Measurements from ENCODE around the gene HMGXB3. TPM values are rescaled to one million over a fixed set of nuclear protein-coding genes. Genes with fewer than 3 reads are reported as not detected.

The HMGXB3 gene
- total RNA-seq, 4 donors from 2014 or later, result 17.4 to 26.5 (median 23.1) TPM

DNA sequence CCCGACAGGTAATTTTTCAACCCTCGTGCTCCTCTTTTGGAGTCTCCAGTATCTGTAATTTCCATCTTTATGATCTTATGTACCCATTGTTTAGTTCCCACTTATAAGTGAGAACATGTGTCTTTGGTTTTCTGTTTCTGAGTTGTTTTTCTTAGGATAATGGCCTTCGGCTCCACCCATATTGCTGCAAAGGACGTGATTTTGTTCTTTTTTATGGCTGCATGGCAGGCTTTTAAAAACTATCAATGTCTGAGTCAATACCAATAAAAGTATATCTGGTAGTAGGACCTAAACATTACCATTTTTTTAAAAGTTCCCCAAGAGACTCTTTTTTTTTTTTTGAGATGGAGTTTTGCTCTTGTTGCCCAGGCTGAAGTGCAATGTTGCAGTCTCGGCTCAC, 43.9 kb upstream of the HMGXB3 start:
- TF ChIP-seq, protein P1, sequence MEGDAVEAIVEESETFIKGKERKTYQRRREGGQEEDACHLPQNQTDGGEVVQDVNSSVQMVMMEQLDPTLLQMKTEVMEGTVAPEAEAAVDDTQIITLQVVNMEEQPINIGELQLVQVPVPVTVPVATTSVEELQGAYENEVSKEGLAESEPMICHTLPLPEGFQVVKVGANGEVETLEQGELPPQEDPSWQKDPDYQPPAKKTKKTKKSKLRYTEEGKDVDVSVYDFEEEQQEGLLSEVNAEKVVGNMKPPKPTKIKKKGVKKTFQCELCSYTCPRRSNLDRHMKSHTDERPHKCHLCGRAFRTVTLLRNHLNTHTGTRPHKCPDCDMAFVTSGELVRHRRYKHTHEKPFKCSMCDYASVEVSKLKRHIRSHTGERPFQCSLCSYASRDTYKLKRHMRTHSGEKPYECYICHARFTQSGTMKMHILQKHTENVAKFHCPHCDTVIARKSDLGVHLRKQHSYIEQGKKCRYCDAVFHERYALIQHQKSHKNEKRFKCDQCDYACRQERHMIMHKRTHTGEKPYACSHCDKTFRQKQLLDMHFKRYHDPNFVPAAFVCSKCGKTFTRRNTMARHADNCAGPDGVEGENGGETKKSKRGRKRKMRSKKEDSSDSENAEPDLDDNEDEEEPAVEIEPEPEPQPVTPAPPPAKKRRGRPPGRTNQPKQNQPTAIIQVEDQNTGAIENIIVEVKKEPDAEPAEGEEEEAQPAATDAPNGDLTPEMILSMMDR (IDR thresholded peaks at IDR 0.05), result no peak
- H3K4me1 ChIP-seq, result peaks cover 13 to 20% (median 18%) of the 10 kb centered on the region in 4 donors
- no peaks in the 10 kb centered on the region for H3K9me3 ChIP-seq
- DNase-seq (ENCODE audit: extremely low spot score), result no peak
- WGBS, result 75% methylated on average over 5 of the region's 5 CpGs
- H3K27me3 ChIP-seq, result no peaks in the 10 kb centered on the region
- H3K4me3 ChIP-seq, result no peak overlapping the region
- intact Hi-C loops (cut with DNase I), result no loop called here
- no peak overlapping the region for H3K27ac ChIP-seq (replicated peaks in 1 of 4)
- H3K36me3 ChIP-seq, result no peaks in the 10 kb centered on the region

DNA sequence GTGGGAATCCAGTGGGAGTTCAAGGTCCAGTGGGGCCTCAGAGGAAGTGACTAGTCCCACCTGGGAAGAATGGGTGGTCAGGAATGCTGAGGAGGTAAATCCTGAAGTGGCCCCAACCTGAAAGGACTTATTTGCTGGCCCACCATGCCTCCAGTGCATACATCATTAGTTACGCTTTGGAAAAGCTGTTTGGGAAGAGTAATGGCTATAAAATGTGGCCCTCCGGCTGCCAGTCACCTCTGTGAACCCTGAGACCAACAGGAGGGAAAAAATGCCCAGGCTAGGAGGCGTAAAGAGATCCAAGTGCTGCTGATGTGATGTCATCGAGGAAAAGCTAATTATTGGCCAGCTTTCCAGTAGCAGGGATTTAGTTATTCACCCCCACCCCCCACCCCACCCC, 42.7 kb upstream of the HMGXB3 start:
- no peaks in the 10 kb centered on the region for H3K9me3 ChIP-seq
- TF ChIP-seq, protein P1 (IDR thresholded peaks at IDR 0.05), result no peak
- TF ChIP-seq POLR2AphosphoS5 (IDR thresholded peaks at IDR 0.05), result no peak
- TF ChIP-seq EP300 (IDR thresholded peaks at IDR 0.05), result no peak
- no peak for TF ChIP-seq POLR2A (IDR thresholded peaks at IDR 0.05; ENCODE audit: low read depth)
- H3K4me1 ChIP-seq, result peaks cover 15 to 31% (median 22%) of the 10 kb centered on the region in 4 donors
- DNase-seq (ENCODE audit: extremely low spot score), result no peak
- intact Hi-C loops (cut with DNase I), result no loop called here
- no peaks in the 10 kb centered on the region for H3K36me3 ChIP-seq
- H3K27ac ChIP-seq (replicated peaks in 1 of 4), result no peak overlapping the region
- H3K4me3 ChIP-seq, result no peak overlapping the region
- 87% methylated on average over 4 of the region's 4 CpGs for WGBS
- no peaks in the 10 kb centered on the region for H3K27me3 ChIP-seq

DNA sequence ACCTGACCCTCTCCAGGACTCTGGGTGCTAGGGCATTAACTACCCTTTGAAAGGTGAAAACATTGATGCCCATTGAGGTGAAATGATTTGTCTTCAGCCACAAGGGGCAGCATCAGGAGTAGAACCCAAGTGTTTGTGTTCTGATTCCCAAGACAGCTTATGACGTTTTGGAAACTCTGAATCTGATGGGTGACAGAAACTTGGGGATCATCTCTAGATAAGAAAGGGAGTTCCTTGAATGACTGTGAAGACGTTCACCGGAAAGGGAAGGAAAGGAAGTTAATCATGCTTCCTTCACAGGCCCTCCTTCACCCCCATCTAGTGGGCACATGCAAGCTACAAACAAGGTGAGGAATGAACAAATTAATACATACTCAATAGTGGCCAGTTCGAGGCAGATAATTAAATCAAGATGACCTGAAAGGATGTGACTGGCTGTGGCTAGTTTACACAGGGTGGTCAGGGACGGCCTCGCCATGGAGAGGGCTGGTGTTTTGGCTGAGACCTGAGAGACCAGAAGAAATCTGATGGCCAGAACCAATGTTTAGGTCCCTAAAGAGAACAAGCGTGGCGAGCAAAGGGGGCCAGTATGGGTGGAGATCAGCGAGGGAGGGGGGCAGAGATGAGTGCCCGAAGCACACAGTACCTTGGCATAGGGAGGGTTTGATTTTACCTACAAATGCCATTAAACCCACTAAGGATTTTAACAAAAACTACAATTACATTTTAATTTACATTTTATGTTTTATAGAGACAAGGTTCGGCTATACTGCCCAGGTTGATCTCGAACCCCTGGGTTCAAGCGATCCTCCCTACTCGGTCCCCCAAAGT, 40.9 kb upstream of the HMGXB3 start:
- no peak for DNase-seq (ENCODE audit: extremely low spot score)

DNA sequence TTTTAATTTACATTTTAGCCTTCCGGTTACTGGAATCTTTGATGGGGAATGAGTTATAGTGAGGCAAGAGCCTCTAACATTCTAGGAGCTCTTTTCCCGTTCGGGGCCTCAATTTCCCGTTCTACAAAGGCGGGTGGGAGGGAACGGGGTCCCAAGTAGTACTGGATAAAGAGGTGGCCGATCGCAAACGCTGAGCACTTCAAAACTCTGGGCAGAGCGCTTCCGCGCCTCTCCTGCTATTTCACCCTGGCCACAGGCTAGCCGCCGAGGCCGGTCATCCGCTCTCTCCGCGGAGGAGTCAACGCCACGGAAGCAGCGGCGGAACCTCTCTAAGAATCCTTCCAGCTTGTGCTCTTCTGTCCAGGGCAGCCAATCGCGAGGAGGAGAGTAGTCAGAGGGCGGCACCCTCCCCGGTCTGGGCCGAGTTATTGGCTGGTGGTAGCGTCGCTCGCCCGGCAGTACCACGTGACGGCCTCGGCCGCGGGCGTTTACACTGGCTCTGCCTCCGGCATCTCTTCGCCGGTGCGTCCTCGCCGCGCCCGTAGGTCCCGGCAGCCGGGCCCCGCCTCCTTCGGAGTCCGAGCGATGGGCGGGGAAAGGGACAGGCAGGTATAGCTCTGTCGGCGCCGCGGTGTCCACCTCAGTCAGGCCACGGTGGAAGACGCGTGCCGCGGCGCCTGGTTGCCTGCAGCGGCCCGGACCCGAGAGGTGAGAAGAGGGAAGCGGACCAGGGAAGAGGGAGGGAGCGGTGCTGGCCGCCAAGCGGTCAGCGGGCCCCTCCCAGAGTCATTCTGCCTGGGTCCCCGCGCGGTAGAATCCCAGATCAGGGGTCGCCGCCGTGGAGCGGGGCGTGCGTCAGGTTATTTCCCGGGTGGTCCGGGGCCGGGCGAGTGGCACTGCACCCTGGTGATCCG, 40.0 kb upstream of the HMGXB3 start, which contains the start of gene SLC26A2:
SLC26A2 (plus strand) TSS at position 487 of the 914 bp plus-strand sequence. CDS start 16,895 bp downstream, outside the sequence.
- intact Hi-C loops (cut with DNase I), result no loop called here
- TF ChIP-seq POLR2AphosphoS5 (IDR thresholded peaks at IDR 0.05) (peak; percentile 98 to 99), EP300 (IDR thresholded peaks at IDR 0.05) (no peak), POLR2A (IDR thresholded peaks at IDR 0.05; ENCODE audit: low read depth) (peak; percentile 48)
- TF ChIP-seq, protein P1 (IDR thresholded peaks at IDR 0.05), result peak in 1 of 3 experiments; percentile 14
- H3K4me1 ChIP-seq, result peaks cover 15 to 31% (median 22%) of the 10 kb centered on the region in 4 donors
- H3K27me3 ChIP-seq, result no peaks in the 10 kb centered on the region
- H3K9me3 ChIP-seq, result no peaks in the 10 kb centered on the region
- H3K4me3 ChIP-seq, result peak within 1 kb of the TSS; percentile 66 to 93 (median 80)
- under 1% methylated on average over 37 of the region's 84 CpGs for WGBS
- DNase-seq (ENCODE audit: extremely low spot score), result peak; percentile 100
- H3K36me3 ChIP-seq, result no peaks in the 10 kb centered on the region
- H3K27ac ChIP-seq (replicated peaks in 1 of 4), result peak within 1 kb of the TSS; percentile 91 to 94 (median 92)

More for the DNA sequence above, 40.9 kb upstream of the HMGXB3 start:
- H3K4me1 ChIP-seq, result peaks cover 15 to 31% (median 22%) of the 10 kb centered on the region in 4 donors
- no peaks in the 10 kb centered on the region for H3K9me3 ChIP-seq
- intact Hi-C loops (cut with DNase I), result no loop called here
- H3K4me3 ChIP-seq, result peak overlapping the region; percentile 66 to 93 (median 80)
- 39% methylated on average over 14 of the region's 14 CpGs for WGBS
- no peaks in the 10 kb centered on the region for H3K27me3 ChIP-seq
- peak overlapping the region; percentile 91 to 94 (median 92) for H3K27ac ChIP-seq (replicated peaks in 1 of 4)
- no peak for TF ChIP-seq POLR2AphosphoS5 (IDR thresholded peaks at IDR 0.05)
- TF ChIP-seq, protein P1 (IDR thresholded peaks at IDR 0.05), result peak; percentile 8 to 45 (median 36)
- H3K36me3 ChIP-seq, result no peaks in the 10 kb centered on the region
